ENCODE measurements around the gene BTK. TPM values are rescaled to one million over a fixed set of nuclear protein-coding genes. Genes with fewer than 3 reads are reported as not detected.
A peak's percentile ranks its signal among the peaks of the same experiment; 100 is the strongest.

BTK gene
- total and polyA plus RNA-seq, 9 of the 15 experiments (the other 6 are each of a cell fraction or from before 2014, with no cell fraction given), result 14.9 to 93.4 (median 65.2) TPM

GRCh38 chrX:101397779-101398178 lies 11.8 kb upstream of the BTK start:
- Histone ChIP-seq H4K20me1 (replicated peaks; ENCODE audit: control insufficient read depth, insufficient read depth, low read length) (peaks cover 5% of the 10 kb centered on the region; the same call in 1 of the 2 replicates), H3K4me2 (ENCODE audit: insufficient read depth, low read length) (no peak overlapping the region), H3K4me3 (no peak overlapping the region), H3K4me1 (replicated peaks in 1 of 2; ENCODE audit: control insufficient read depth in 2 of 2, insufficient read depth in 2 of 2, low read length in 2 of 2) (peaks cover 0 to 7% of the 10 kb centered on the region in 2 experiments; a peak in 3 of 5 replicates), H2AFZ (ENCODE audit: low read depth, low read length) (no peak overlapping the region), H3K79me2 (ENCODE audit: control insufficient read depth, insufficient read depth, low read length) (peaks cover 13% of the 10 kb centered on the region), H3K27ac (ENCODE audit: extremely low read depth, low read depth, low read length) (peak overlapping the region; percentile 38; the same call in 2 of the 3 replicates), H3K9ac (ENCODE audit: insufficient read depth in 1 of 2, low read depth in 2 of 2, low read length in 2 of 2) (no peak overlapping the region), H3K27me3 (ENCODE audit: control insufficient read depth in 2 of 2, insufficient read depth in 2 of 2, low read length in 2 of 2) (no peaks in the 10 kb centered on the region), H3K9me3 (replicated peaks; ENCODE audit: control insufficient read depth, insufficient read depth, low read depth, low read length) (no peaks in the 10 kb centered on the region), H3K9me1 (ENCODE audit: control insufficient read depth, insufficient read depth, low read length) (no peaks in the 10 kb centered on the region), H3K36me3 (ENCODE audit: control insufficient read depth, insufficient read depth, low read length) (peaks cover 69% of the 10 kb centered on the region)
- no TSS peak for BruUV-seq (replicated peaks)
- ATAC-seq, result peak; percentile 53
- no peak for FAIRE-seq
- 10% methylated on average over 4 of the region's 4 CpGs for WGBS (ENCODE audit: insufficient coverage, low coverage, missing lambda C conversion rate)
- CTCF ChIA-PET (ENCODE audit: low intra/inter-chr PET ratio), result no interaction called here
- in situ Hi-C loops (cut with MboI) (no loop called here), intact Hi-C loops (cut with micrococcal nuclease) (no loop called here)
- peak in 1 of 4 experiments; percentile 36 for DNase-seq (ENCODE audit: extremely low read depth in 1 of 4, low spot score in 3 of 4)
- POLR2A ChIA-PET, result interaction anchor here (1.1 to 3.4 kb wide), 3 partner anchors 9 to 12 kb away, joined by 3 to 20 read pairs (median 6); partner anchors contain the start of genes GLA and HNRNPH2
- TF ChIP-seq RFX1 (IDR thresholded peaks at IDR 0.05), result peak; percentile 88
- no peak for TF ChIP-seq RBM25 (IDR thresholded peaks at IDR 0.05; ENCODE audit: low read depth, low read length, severe bottlenecking)
- TF ChIP-seq HDGF (IDR thresholded peaks at IDR 0.05), result no peak

GRCh38 chrX:101395789-101396188 lies 9.8 kb upstream of the BTK start:
- DNase-seq (ENCODE audit: extremely low read depth in 1 of 4, low spot score in 3 of 4) (no peak), FAIRE-seq (no peak), ATAC-seq (peak; percentile 3)
- TF ChIP-seq CEBPG (CRISPR knock-in tag; IDR thresholded peaks at IDR 0.05) (peak; percentile 42; the same call in 1 of the 2 replicates), CEBPG (tag; conservative IDR thresholded peaks at IDR 0.05 in 1 of 2, IDR thresholded peaks at IDR 0.05 in 1 of 2) (peak in 1 of 2 experiments; percentile 67; a peak in 2 of 4 replicates), CREB3 (tag; conservative IDR thresholded peaks at IDR 0.05; ENCODE audit: low read depth) (no peak), SRF (CRISPR knock-in tag; IDR thresholded peaks at IDR 0.05) (no peak), ZKSCAN1 (IDR thresholded peaks at IDR 0.05; ENCODE audit: low read depth, low read length) (no peak), KDM1A (IDR thresholded peaks at IDR 0.05) (no peak), ZNF444 (CRISPR knock-in tag; IDR thresholded peaks at IDR 0.05) (no peak), RBFOX2 (IDR thresholded peaks at IDR 0.05; ENCODE audit: low read depth, low read length) (0 out of 2 replicates have a peak, but pooled peaks have one; percentile 22), ZNF583 (CRISPR knock-in tag; IDR thresholded peaks at IDR 0.05) (no peak), CEBPB (tag; IDR thresholded peaks at IDR 0.05) (peak; percentile 85)
- intact Hi-C loops (cut with micrococcal nuclease), result no loop called here
- Histone ChIP-seq H3K9ac (ENCODE audit: insufficient read depth in 1 of 2, low read depth in 2 of 2, low read length in 2 of 2) (no peak overlapping the region), H3K4me3 (no peak overlapping the region), H2AFZ (ENCODE audit: low read depth, low read length) (no peak overlapping the region), H3K9me3 (replicated peaks; ENCODE audit: control insufficient read depth, insufficient read depth, low read depth, low read length) (no peaks in the 10 kb centered on the region), H3K9me1 (ENCODE audit: control insufficient read depth, insufficient read depth, low read length) (no peaks in the 10 kb centered on the region), H3K4me1 (replicated peaks in 1 of 2; ENCODE audit: control insufficient read depth in 2 of 2, insufficient read depth in 2 of 2, low read length in 2 of 2) (peaks cover 0 to 7% of the 10 kb centered on the region in 2 experiments; a peak in 3 of 5 replicates), H3K4me2 (ENCODE audit: insufficient read depth, low read length) (no peak overlapping the region), H3K27me3 (ENCODE audit: control insufficient read depth in 2 of 2, insufficient read depth in 2 of 2, low read length in 2 of 2) (no peaks in the 10 kb centered on the region), H4K20me1 (replicated peaks; ENCODE audit: control insufficient read depth, insufficient read depth, low read length) (peaks cover 5% of the 10 kb centered on the region; the same call in 1 of the 2 replicates), H3K27ac (ENCODE audit: extremely low read depth, low read depth, low read length) (peak overlapping the region; percentile 10; the same call in 1 of the 3 replicates), H3K36me3 (ENCODE audit: control insufficient read depth, insufficient read depth, low read length) (peaks cover 69% of the 10 kb centered on the region), H3K79me2 (ENCODE audit: control insufficient read depth, insufficient read depth, low read length) (peaks cover 33% of the 10 kb centered on the region)
- WGBS (ENCODE audit: insufficient coverage, low coverage, missing lambda C conversion rate), result 69% methylated on average over 1 of the region's 1 CpG
- ChIA-PET POLR2A (interaction anchor here (0.6 to 3.4 kb wide), 3 partner anchors 11 to 134 kb away, joined by 3 to 20 read pairs (median 3); partner anchors contain the start of genes GLA, HNRNPH2 and TIMM8A), CTCF (ENCODE audit: low intra/inter-chr PET ratio) (no interaction called here)
- in situ Hi-C loops (cut with MboI), result no loop called here
- BruUV-seq (replicated peaks), result no TSS peak
